HT1080 (cell line): ENCODE measurements around the gene ZNF516. TPM values are rescaled to one million over a fixed set of nuclear protein-coding genes. Genes with fewer than 3 reads are reported as not detected.

ENCODE experiments used
- DNase-seq: peaks from one replicate; pipeline ENCODE4 v3.0.0-alpha.2; 2015; ENCODE audit warnings: low read depth
- total RNA-seq: library from RNA; depleted of rRNA; stranded (reverse); fragments of >200 nt; shearing (Covaris generic); gene quantifications from 2 replicates; pipeline ENCODE4 v1.2.3, GENCODE V29; 2014

ZNF516 gene
- total RNA-seq, 1 experiment from 2014 or later: 5.3 TPM

GRCh38 chr18:76384861-76385680 is 110.0 kb downstream of the ZNF516 start:
- no peak for DNase-seq

- no peak for DNase-seq
Measured at GRCh38 chr18:76384114-76384790, 110.8 kb downstream of the ZNF516 start.

DNA sequence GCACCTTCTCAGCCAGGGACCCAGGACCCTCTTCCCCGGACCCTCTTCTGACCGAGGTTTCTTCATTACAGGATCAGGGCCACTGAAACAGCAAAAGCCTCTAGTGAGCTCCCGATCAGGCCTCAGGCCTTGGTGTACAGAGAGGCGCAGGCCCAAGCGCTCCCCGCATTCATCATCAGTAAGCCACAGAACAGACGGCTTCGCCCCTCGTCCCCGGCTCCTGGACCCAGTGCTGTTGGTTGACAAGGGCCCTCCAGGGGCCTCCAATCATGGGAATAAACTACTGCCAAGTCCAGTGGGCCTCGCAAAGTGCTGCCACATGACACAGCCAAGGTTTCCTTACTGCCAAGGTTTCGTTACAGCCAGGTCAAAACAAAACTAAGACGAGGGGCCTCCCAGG is 111.4 kb downstream of the ZNF516 start:
- DNase-seq: no peak

- DNase-seq: no peak
Measured at GRCh38 chr18:76382275-76382674, 112.8 kb downstream of the ZNF516 start.

DNA sequence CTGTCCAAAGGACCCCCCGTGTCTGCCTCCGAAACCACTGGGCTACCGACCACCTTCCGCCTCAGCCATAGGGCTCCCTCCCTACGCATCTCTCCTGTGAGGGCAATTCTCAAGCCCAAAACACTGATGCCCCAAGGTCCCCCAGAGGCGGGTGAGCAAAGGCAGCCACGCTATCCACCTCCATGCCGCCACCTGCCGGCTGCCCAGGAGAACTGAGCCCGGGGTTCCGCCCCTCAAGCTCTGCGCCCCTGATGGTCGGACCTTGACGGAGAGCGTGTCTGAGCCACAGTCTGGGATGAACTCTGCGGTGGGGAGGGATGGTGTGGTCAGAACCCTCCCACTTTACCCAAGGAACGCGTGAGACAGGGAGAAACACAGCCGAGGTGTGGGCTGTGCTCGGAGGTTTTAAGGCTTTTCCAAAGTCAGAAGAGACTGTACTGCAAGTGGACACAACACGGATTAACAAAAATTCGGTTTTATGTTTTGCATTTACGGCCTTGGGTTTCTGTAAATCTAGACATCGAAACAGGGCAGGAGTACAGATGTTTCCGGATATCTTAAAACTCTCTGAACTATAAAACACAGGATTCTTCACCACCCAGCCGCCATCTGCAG is 114.1 kb downstream of the ZNF516 start:
- DNase-seq: no peak

- DNase-seq: no peak
Measured at GRCh38 chr18:76380127-76380729, 114.8 kb downstream of the ZNF516 start.

GRCh38 chr18:76379226-76380126 is 115.6 kb downstream of the ZNF516 start:
- no peak for DNase-seq

- no peak for DNase-seq
Measured at GRCh38 chr18:76378526-76379215, 116.4 kb downstream of the ZNF516 start.

GRCh38 chr18:76377359-76377756 is 117.7 kb downstream of the ZNF516 start:
- DNase-seq: no peak

DNA sequence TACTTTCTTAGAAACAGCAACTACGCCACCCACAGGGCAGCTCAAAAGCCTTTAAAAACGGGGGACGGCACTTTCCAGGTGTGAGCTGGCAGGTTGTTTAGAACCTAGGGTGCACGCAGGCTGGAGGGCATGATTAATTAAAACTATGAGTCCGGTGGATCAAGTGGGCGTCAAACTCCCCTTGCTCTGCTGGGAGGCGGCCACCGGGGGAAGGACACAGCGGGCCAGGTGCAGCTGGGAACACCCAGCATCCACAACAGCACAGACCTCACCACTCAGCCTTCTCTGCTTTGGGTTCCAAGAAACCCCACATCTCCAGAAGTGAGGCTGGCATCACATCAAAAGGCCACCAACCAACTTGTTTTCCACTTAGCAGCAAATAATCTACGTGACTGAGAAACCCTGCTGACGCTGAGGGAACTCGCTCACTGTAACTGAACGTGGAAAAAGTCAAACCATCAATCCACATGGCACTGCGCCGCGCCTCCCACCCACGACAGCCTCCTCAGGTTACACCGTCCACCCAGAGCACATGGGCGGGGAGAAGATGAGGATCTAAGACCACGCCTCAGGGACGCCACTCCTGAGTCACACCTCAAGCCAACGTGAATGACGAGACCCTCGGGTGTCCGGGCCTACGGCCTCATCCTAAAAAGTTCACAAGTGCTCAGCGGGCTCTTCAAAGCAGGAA is 118.2 kb downstream of the ZNF516 start:
- DNase-seq: no peak

DNA sequence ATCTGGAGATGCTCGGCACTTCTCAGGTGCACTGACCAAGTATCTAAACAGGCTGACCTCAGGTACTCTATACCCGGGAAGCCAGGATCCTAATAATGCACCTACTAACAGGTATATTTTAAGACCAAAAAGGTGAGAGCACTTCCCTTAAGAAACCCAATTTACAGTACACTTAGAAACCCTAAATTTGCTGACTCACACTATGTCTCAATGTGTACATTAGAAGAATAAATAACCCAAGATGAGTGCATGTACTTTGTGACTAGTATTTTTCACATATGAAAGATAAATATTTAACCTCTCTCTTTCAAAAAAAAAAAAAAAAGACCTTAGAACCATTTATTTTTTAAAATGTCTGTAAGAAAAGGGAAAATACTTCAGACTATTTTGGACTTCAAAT is 118.8 kb downstream of the ZNF516 start:
- DNase-seq: no peak

GRCh38 chr18:76374330-76375281 is 120.4 kb downstream of the ZNF516 start:
- no peak for DNase-seq

DNA sequence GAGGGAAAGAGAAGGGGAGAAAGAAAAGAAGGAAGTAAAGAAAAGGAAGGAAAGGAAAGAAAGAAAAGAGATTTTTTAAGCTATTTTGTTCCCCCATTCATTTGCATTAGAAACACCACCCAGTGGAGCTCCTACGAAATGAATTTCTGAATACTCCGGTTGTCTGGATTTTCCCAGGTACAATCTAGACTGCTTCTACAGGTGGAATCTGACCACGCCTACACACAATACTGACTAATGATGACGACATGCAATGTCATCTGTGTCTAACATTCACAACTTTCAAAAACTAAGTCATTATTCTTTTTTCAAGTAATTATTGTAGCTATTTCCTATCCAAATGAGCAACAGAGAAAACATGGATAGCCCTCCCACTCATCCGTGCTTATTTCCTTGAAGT is 121.7 kb downstream of the ZNF516 start:
- no peak for DNase-seq

GRCh38 chr18:76371301-76372203 is 123.5 kb downstream of the ZNF516 start:
- DNase-seq: no peak

- no peak for DNase-seq
Measured at GRCh38 chr18:76370686-76371085, 124.4 kb downstream of the ZNF516 start.

GRCh38 chr18:76370201-76370600 is 124.8 kb downstream of the ZNF516 start:
- no peak for DNase-seq

DNA sequence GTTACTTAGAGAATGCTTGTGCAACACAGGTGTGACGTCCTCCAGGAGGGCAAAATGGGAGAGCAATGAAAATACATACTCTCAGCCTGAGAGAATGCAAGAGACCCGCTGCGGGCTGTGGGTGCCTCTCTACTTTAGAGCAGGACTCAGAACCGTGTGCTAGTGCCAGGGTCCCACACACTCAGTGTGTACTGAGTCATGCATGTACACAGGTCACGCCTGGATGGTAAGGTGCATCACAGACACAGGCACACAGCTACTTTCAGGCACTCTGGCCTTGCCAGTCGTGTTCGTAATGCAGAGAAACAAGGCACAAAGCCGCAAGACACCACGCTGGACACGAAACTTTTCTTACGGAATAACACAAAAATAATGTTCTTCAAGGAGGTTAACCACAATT is 125.3 kb downstream of the ZNF516 start:
- no peak for DNase-seq

- DNase-seq: no peak
Measured at GRCh38 chr18:76368976-76369375, 126.1 kb downstream of the ZNF516 start.
